ENCODE results near the gene NIPA2. TPM values are rescaled to one million over a fixed set of nuclear protein-coding genes. Genes with fewer than 3 reads are reported as not detected.

Gene NIPA2
- total and polyA plus RNA-seq, 2 donors (not counting 1 experiment from before 2014, with no cell fraction given): 47.7 to 64.7 TPM

GRCh38 chr15:22874256-22874655 lies 35.8 kb downstream of the NIPA2 start:
- no peak for DNase-seq (ENCODE audit: low read depth in 2 of 2)
- Histone ChIP-seq H3K4me1 (ENCODE audit: control insufficient read depth, extremely low read depth, insufficient read depth, low read length) (no peaks in the 10 kb centered on the region), H3K9ac (ENCODE audit: insufficient read depth, low read length) (no peak overlapping the region), H3K9me3 (ENCODE audit: control insufficient read depth, insufficient read depth, low read depth, low read length) (no peaks in the 10 kb centered on the region), H3K79me2 (ENCODE audit: control insufficient read depth, insufficient read depth, low read length) (no peaks in the 10 kb centered on the region), H2AFZ (ENCODE audit: low read length) (no peak overlapping the region), H3K4me3 (replicated peaks in 1 of 4; ENCODE audit: control extremely low read depth in 1 of 4, insufficient read depth in 1 of 4, low read depth in 3 of 4, low read length in 4 of 4) (no peak overlapping the region), H3K27me3 (ENCODE audit: control insufficient read depth, insufficient read depth, low read length) (no peaks in the 10 kb centered on the region), H3K36me3 (ENCODE audit: control insufficient read depth, insufficient read depth, low read length) (peaks cover 13% of the 10 kb centered on the region), H3K27ac (ENCODE audit: insufficient read depth, low read length) (no peak overlapping the region), H4K20me1 (ENCODE audit: control insufficient read depth, extremely low read depth, insufficient read depth, low read length) (no peaks in the 10 kb centered on the region), H3K4me2 (ENCODE audit: extremely low read depth, insufficient read depth, low read length) (no peak overlapping the region)
- TF ChIP-seq CTCF (conservative IDR thresholded peaks at IDR 0.05 in 1 of 2, IDR thresholded peaks at IDR 0.05 in 1 of 2; ENCODE audit: low read depth in 1 of 2, low read length in 2 of 2): no peak

DNA sequence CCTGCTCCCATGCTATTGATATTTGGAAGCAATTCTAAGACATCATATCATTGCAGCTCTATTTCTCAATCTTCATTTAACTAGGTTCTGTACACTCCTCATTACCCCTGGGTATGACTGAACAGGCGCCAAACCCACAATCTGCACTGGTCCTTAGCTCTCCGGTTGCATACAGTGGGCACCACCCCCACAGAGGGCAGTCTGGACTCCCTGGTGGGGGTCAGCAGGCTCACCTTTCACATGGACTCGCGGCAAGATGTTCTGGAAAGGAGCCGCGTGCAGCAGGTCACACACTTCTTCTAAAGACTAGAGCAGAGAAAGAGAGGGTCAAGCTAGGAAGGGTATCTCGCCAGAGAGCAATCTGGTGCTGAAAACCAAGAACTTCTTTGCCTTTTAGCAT lies 36.5 kb downstream of the NIPA2 start:
- H4K20me1 ChIP-seq (ENCODE audit: control insufficient read depth, extremely low read depth, insufficient read depth, low read length): no peaks in the 10 kb centered on the region
- H3K9ac ChIP-seq (ENCODE audit: insufficient read depth, low read length): no peak overlapping the region
- H3K4me2 ChIP-seq (ENCODE audit: extremely low read depth, insufficient read depth, low read length): no peak overlapping the region
- no peak overlapping the region for H3K4me3 ChIP-seq (replicated peaks in 1 of 4; ENCODE audit: control extremely low read depth in 1 of 4, insufficient read depth in 1 of 4, low read depth in 3 of 4, low read length in 4 of 4)
- H3K27ac ChIP-seq (ENCODE audit: insufficient read depth, low read length): no peak overlapping the region
- peaks cover 13% of the 10 kb centered on the region for H3K36me3 ChIP-seq (ENCODE audit: control insufficient read depth, insufficient read depth, low read length)
- H2AFZ ChIP-seq (ENCODE audit: low read length): no peak overlapping the region
- no peaks in the 10 kb centered on the region for H3K9me3 ChIP-seq (ENCODE audit: control insufficient read depth, insufficient read depth, low read depth, low read length)
- H3K79me2 ChIP-seq (ENCODE audit: control insufficient read depth, insufficient read depth, low read length): no peaks in the 10 kb centered on the region
- no peaks in the 10 kb centered on the region for H3K4me1 ChIP-seq (ENCODE audit: control insufficient read depth, extremely low read depth, insufficient read depth, low read length)
- TF ChIP-seq CTCF (conservative IDR thresholded peaks at IDR 0.05 in 1 of 2, IDR thresholded peaks at IDR 0.05 in 1 of 2; ENCODE audit: low read depth in 1 of 2, low read length in 2 of 2): no peak
- TF ChIP-seq EZH2 (IDR thresholded peaks at IDR 0.05; ENCODE audit: low read length, missing control alignments): no peak
- no peaks in the 10 kb centered on the region for H3K27me3 ChIP-seq (ENCODE audit: control insufficient read depth, insufficient read depth, low read length)
- no peak for DNase-seq (ENCODE audit: low read depth in 2 of 2)

DNA sequence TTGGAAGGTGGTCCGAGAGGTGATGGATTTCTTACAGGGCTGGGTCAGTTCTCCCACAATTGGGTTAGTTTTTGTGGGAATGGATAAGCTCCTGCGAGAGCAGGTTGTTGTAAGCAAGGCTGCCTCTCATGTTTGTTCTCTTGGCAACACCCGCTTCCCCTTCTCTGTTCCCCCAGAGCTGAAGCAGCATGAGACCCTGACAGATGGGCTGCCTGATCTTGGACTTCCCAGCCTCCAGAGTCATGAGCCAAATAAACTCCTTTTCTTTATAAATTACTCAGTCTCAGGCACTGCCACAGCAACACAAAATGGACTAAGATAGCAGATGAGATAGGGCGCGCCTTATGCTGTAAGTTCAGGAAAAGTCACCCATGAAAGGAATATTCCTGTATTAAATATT lies 38.7 kb downstream of the NIPA2 start:
- TF ChIP-seq CTCF (conservative IDR thresholded peaks at IDR 0.05 in 1 of 2, IDR thresholded peaks at IDR 0.05 in 1 of 2; ENCODE audit: low read depth in 1 of 2, low read length in 2 of 2) (no peak), EZH2 (IDR thresholded peaks at IDR 0.05; ENCODE audit: low read length, missing control alignments) (no peak)
- H3K4me1 ChIP-seq (ENCODE audit: control insufficient read depth, extremely low read depth, insufficient read depth, low read length): no peaks in the 10 kb centered on the region
- H3K27me3 ChIP-seq (ENCODE audit: control insufficient read depth, insufficient read depth, low read length): no peaks in the 10 kb centered on the region
- DNase-seq (ENCODE audit: low read depth in 2 of 2): no peak
- H2AFZ ChIP-seq (ENCODE audit: low read length): no peak overlapping the region
- no peak overlapping the region for H3K4me3 ChIP-seq (replicated peaks in 1 of 4; ENCODE audit: control extremely low read depth in 1 of 4, insufficient read depth in 1 of 4, low read depth in 3 of 4, low read length in 4 of 4)
- no peaks in the 10 kb centered on the region for H4K20me1 ChIP-seq (ENCODE audit: control insufficient read depth, extremely low read depth, insufficient read depth, low read length)
- no peak overlapping the region for H3K27ac ChIP-seq (ENCODE audit: insufficient read depth, low read length)
- H3K9me3 ChIP-seq (ENCODE audit: control insufficient read depth, insufficient read depth, low read depth, low read length): no peaks in the 10 kb centered on the region
- H3K9ac ChIP-seq (ENCODE audit: insufficient read depth, low read length): no peak overlapping the region
- no peaks in the 10 kb centered on the region for H3K79me2 ChIP-seq (ENCODE audit: control insufficient read depth, insufficient read depth, low read length)
- H3K36me3 ChIP-seq (ENCODE audit: control insufficient read depth, insufficient read depth, low read length): peaks cover 20% of the 10 kb centered on the region
- H3K4me2 ChIP-seq (ENCODE audit: extremely low read depth, insufficient read depth, low read length): no peak overlapping the region
